ENCODE results near the gene PAWR.

Gene PAWR

DNA sequence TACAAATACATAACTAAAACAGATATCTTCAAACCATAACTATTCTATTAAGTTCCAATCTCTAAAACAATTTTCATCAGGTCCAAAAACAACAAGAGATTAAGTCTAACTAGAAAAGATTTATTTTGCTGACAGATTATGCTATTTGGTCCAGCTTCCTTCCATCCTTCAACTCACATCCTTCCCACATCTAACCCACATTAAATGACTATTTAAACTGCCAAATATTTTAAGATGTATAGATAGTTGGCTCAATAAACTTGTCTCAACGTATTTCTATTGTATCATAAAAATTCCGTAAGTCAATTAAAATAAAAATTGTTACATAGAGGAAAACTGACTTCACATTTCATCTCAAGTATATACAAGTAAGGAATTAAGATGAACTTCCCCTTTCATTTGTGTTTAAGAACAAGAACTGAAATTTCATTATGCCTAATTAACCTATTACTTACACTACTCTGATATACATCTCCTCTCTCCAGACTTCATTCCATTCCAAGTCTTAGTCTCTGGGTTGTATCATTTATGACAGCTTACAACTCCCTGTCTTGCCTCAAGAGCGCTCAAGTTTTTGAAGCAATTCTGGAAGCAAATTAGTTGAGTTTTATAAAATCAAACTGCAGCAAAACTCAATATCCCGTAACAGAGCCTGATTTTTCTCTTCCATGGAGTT is 25.4 kb downstream of the PAWR start:
- Histone ChIP-seq H3K4me3 (ENCODE audit: low read length) (no peak overlapping the region), H3K79me2 (ENCODE audit: control insufficient read depth, low read length) (peaks cover 97% of the 10 kb centered on the region), H4K20me1 (ENCODE audit: control insufficient read depth, insufficient read depth, low read depth, low read length) (0 out of 2 replicates have a peak, but pooled peaks cover 5% of the 10 kb centered on the region), H3K9me3 (ENCODE audit: control insufficient read depth, insufficient read depth, low read length) (no peaks in the 10 kb centered on the region), H3K4me1 (ENCODE audit: control insufficient read depth, low read length) (peaks cover 13% of the 10 kb centered on the region), H3K27me3 (ENCODE audit: control insufficient read depth, low read length) (no peaks in the 10 kb centered on the region), H3F3A (ENCODE audit: control insufficient read depth, insufficient read depth) (peaks cover 7% of the 10 kb centered on the region; the same call in 1 of the 2 replicates), H3K36me3 (ENCODE audit: control insufficient read depth, low read length) (peaks cover 37% of the 10 kb centered on the region), H3K27ac (ENCODE audit: low read depth, low read length) (no peak overlapping the region), H3K4me2 (ENCODE audit: low read length) (no peak overlapping the region), H3K9me2 (replicated peaks; ENCODE audit: control insufficient read depth, low read length) (no peaks in the 10 kb centered on the region)
- no peak for TF ChIP-seq EZH2phosphoT487 (IDR thresholded peaks at IDR 0.05; ENCODE audit: borderline replicate concordance, low read length)
- TF ChIP-seq, protein P1, sequence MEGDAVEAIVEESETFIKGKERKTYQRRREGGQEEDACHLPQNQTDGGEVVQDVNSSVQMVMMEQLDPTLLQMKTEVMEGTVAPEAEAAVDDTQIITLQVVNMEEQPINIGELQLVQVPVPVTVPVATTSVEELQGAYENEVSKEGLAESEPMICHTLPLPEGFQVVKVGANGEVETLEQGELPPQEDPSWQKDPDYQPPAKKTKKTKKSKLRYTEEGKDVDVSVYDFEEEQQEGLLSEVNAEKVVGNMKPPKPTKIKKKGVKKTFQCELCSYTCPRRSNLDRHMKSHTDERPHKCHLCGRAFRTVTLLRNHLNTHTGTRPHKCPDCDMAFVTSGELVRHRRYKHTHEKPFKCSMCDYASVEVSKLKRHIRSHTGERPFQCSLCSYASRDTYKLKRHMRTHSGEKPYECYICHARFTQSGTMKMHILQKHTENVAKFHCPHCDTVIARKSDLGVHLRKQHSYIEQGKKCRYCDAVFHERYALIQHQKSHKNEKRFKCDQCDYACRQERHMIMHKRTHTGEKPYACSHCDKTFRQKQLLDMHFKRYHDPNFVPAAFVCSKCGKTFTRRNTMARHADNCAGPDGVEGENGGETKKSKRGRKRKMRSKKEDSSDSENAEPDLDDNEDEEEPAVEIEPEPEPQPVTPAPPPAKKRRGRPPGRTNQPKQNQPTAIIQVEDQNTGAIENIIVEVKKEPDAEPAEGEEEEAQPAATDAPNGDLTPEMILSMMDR (IDR thresholded peaks at IDR 0.05; ENCODE audit: low read depth, low read length, poor library complexity, severe bottlenecking): no peak

DNA sequence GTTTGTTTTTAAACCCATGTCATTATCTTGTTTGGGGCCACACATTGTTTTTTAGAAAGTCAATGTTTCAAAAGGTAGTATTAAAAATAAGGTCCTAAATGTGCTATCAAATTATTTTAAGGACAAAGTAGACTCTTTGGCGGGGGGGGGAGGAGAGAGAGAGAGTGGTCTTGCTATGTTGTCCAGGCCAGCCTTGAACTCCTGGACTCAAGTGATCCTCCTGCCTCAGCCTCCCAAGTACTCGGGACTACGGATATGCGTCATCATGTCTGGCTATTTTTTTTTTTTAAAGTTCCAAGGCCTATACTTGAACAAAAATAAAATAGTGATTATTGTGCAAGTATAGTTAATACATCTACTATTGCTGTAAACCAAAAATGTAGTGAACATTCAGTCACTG is 26.2 kb downstream of the PAWR start:
- peaks cover 37% of the 10 kb centered on the region for H3K36me3 ChIP-seq (ENCODE audit: control insufficient read depth, low read length)
- no peak overlapping the region for H3K27ac ChIP-seq (ENCODE audit: low read depth, low read length)
- H4K20me1 ChIP-seq (ENCODE audit: control insufficient read depth, insufficient read depth, low read depth, low read length): no peaks in the 10 kb centered on the region
- H3K4me3 ChIP-seq (ENCODE audit: low read length): no peak overlapping the region
- peaks cover 9% of the 10 kb centered on the region for H3K4me1 ChIP-seq (ENCODE audit: control insufficient read depth, low read length)
- no peaks in the 10 kb centered on the region for H3K9me2 ChIP-seq (replicated peaks; ENCODE audit: control insufficient read depth, low read length)
- peaks cover 7% of the 10 kb centered on the region; the same call in 1 of the 2 replicates for H3F3A ChIP-seq (ENCODE audit: control insufficient read depth, insufficient read depth)
- TF ChIP-seq EZH2phosphoT487 (IDR thresholded peaks at IDR 0.05; ENCODE audit: borderline replicate concordance, low read length): no peak
- no peaks in the 10 kb centered on the region for H3K9me3 ChIP-seq (ENCODE audit: control insufficient read depth, insufficient read depth, low read length)
- H3K27me3 ChIP-seq (ENCODE audit: control insufficient read depth, low read length): no peaks in the 10 kb centered on the region
- H3K79me2 ChIP-seq (ENCODE audit: control insufficient read depth, low read length): peaks cover 97% of the 10 kb centered on the region
- no peak overlapping the region for H3K4me2 ChIP-seq (ENCODE audit: low read length)

DNA sequence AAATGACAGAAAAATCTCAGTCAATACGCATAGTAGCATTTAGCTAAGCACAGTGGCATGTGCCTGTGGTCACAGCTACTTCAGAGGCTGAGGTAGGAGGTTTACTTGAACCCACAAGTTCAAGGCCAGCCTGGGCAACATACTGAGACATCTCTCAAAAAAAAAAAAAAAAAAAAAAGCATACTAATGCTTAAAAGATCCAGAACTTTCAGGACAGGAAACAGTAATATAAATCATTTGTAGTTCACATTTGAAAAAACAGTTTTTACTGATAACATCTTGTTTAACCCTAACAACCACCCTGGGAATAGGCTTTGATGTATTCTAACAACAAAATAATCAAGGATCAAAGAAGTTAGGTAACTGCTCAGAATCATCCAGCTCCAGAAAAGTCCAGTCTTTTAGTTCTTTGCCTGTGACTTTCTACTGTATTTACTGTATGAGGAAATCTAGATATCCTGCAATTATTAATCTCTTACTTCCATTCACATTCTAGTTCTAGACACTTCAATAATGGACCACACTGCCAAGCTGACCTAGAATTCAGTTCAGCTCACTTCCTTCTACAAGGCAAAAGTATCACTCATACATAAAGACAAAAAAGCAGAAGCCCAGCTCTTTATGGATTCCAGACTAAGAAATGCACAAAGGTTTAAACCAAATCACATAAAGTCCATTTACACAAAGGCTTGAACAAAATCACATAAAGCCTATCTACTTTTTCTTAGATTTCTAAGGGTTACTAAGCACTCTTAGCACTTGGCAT is 28.5 kb downstream of the PAWR start:
- no peak overlapping the region for H3K4me3 ChIP-seq (ENCODE audit: low read length)
- no peak for TF ChIP-seq EZH2phosphoT487 (IDR thresholded peaks at IDR 0.05; ENCODE audit: borderline replicate concordance, low read length)
- TF ChIP-seq, protein P1 (IDR thresholded peaks at IDR 0.05; ENCODE audit: low read depth, low read length, poor library complexity, severe bottlenecking): no peak
- H3K4me1 ChIP-seq (ENCODE audit: control insufficient read depth, low read length): peaks cover 9% of the 10 kb centered on the region
- no peaks in the 10 kb centered on the region for H3K9me2 ChIP-seq (replicated peaks; ENCODE audit: control insufficient read depth, low read length)
- H3F3A ChIP-seq (ENCODE audit: control insufficient read depth, insufficient read depth): peaks cover 7% of the 10 kb centered on the region; the same call in 1 of the 2 replicates
- H3K79me2 ChIP-seq (ENCODE audit: control insufficient read depth, low read length): peaks cover 96% of the 10 kb centered on the region
- no peaks in the 10 kb centered on the region for H4K20me1 ChIP-seq (ENCODE audit: control insufficient read depth, insufficient read depth, low read depth, low read length)
- H3K27ac ChIP-seq (ENCODE audit: low read depth, low read length): no peak overlapping the region
- no peak overlapping the region for H3K4me2 ChIP-seq (ENCODE audit: low read length)
- H3K27me3 ChIP-seq (ENCODE audit: control insufficient read depth, low read length): no peaks in the 10 kb centered on the region
- H3K36me3 ChIP-seq (ENCODE audit: control insufficient read depth, low read length): peaks cover 27% of the 10 kb centered on the region
- no peaks in the 10 kb centered on the region for H3K9me3 ChIP-seq (ENCODE audit: control insufficient read depth, insufficient read depth, low read length)

DNA sequence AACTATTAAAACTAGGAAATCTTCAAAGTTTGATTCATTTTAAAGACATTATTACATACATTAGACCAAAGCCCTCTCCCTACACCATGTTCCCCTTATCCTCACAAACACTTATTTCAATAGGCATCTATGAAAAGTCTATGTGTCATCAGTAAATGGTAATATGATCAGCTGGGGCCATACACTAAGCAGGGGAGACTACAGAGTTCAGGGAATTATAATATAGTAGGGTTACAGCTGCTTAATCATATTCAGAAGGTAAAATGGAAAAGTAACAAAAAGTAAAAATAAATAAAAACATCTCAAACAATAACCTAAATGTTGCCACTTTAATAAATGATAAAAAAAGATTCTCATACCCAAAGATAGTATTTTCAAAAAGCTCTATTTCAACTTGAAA is 29.1 kb downstream of the PAWR start:
- Histone ChIP-seq H3F3A (ENCODE audit: control insufficient read depth, insufficient read depth) (peaks cover 7% of the 10 kb centered on the region; the same call in 1 of the 2 replicates), H4K20me1 (ENCODE audit: control insufficient read depth, insufficient read depth, low read depth, low read length) (no peaks in the 10 kb centered on the region), H3K4me1 (ENCODE audit: control insufficient read depth, low read length) (peaks cover 9% of the 10 kb centered on the region), H3K79me2 (ENCODE audit: control insufficient read depth, low read length) (peaks cover 96% of the 10 kb centered on the region), H3K4me2 (ENCODE audit: low read length) (no peak overlapping the region), H3K9me3 (ENCODE audit: control insufficient read depth, insufficient read depth, low read length) (no peaks in the 10 kb centered on the region), H3K27me3 (ENCODE audit: control insufficient read depth, low read length) (no peaks in the 10 kb centered on the region), H3K9me2 (replicated peaks; ENCODE audit: control insufficient read depth, low read length) (no peaks in the 10 kb centered on the region), H3K36me3 (ENCODE audit: control insufficient read depth, low read length) (peaks cover 28% of the 10 kb centered on the region), H3K27ac (ENCODE audit: low read depth, low read length) (no peak overlapping the region), H3K4me3 (ENCODE audit: low read length) (no peak overlapping the region)
- TF ChIP-seq EZH2phosphoT487 (IDR thresholded peaks at IDR 0.05; ENCODE audit: borderline replicate concordance, low read length): no peak
- TF ChIP-seq, protein P1 (IDR thresholded peaks at IDR 0.05; ENCODE audit: low read depth, low read length, poor library complexity, severe bottlenecking): no peak

All from DOHH2 (cell line).